Thyroid gland (tissue), 4 donors: ENCODE results near the gene ZFP36L1. TPM values are rescaled to one million over a fixed set of nuclear protein-coding genes. Genes with fewer than 3 reads are reported as not detected.

ENCODE experiments used
- DNase-seq, 2 donors: peaks; one replicate each; pipeline ENCODE4 v3.0.0-alpha.2; 2019
- H3K27ac ChIP-seq, 3 donors: fragments of 200-600 bp; sonication (generic); 1 replicate in 2 of 3; 2 replicates in 1 of 3; pipeline ENCODE4 v1.5.1; 2016 to 2019; ENCODE audit warnings: mild to moderate bottlenecking in 1 of 3, moderate library complexity in 1 of 3
- H3K27me3 ChIP-seq: fragments of 200-600 bp; sonication (generic); one replicate; pipeline ENCODE4 v1.5.1; 2019
- H3K36me3 ChIP-seq, 2 donors: fragments of 200-600 bp; sonication (generic); one replicate each; pipeline ENCODE4 v1.5.1; 2016 to 2019
- H3K4me1 ChIP-seq, 2 donors: fragments of 200-600 bp; sonication (generic); one replicate each; pipeline ENCODE4 v1.5.1; 2017 to 2019
- H3K4me3 ChIP-seq, 3 donors: fragments of 200-600 bp; sonication (generic); replicated peaks in 1 of 3; 1 replicate in 2 of 3; 2 replicates in 1 of 3; pipeline ENCODE4 v1.5.1; 2016; ENCODE audit warnings: mild to moderate bottlenecking in 1 of 3
- H3K9me3 ChIP-seq: fragments of 200-600 bp; sonication (generic); one replicate; pipeline ENCODE4 v1.5.1; 2017
- CTCF ChIP-seq, 6 experiments: fragments of 200-600 bp in 3 of 6; fragments of 450-650 bp in 3 of 6; sonication (generic) in 3 of 6; IDR thresholded peaks; one replicate each; pipeline ENCODE4 v1.5.1; 2016 to 2019; ENCODE audit warnings: antibody characterized with exemption in 6 of 6, mild to moderate bottlenecking in 2 of 6, inconsistent platforms in 1 of 6, moderate library complexity in 1 of 6
- POLR2A ChIP-seq, 2 donors: fragments of 450-650 bp; IDR thresholded peaks; one replicate each; pipeline ENCODE4 v1.6.1; 2017; ENCODE audit warnings: antibody characterized with exemption in 2 of 2, mild to moderate bottlenecking in 2 of 2, moderate library complexity in 1 of 2
- WGBS, 2 donors: methylation state at CpG; one replicate each; pipeline ENCODE4 v1.1.5; 2017; 5-methylcytosine and 5-hydroxymethylcytosine counted together
- intact Hi-C: fragments of 100-400 bp; cut with DNase I; formaldehyde crosslinking; loops from one replicate; pipeline ENCODE4 v1.15.1; 2023
- total RNA-seq, 4 donors: library from RNA; depleted of rRNA; stranded (reverse); fragments of >200 nt; gene quantifications; one replicate each; pipeline ENCODE4 v1.2.3, GENCODE V29; 2016

The ZFP36L1 gene
- total RNA-seq, 4 donors from 2014 or later = 96.9 to 274 (median 127) TPM

GRCh38 chr14:68824207-68824516, 31.3 kb upstream of the ZFP36L1 start:
- WGBS, 2 donors = 100% methylated on average over 1 of the region's 1 CpG
- H3K4me1 ChIP-seq = peaks cover 0 to 7% of the 10 kb centered on the region in 2 donors
- TF ChIP-seq POLR2A (IDR thresholded peaks at IDR 0.05) = no peak
- no peak for TF ChIP-seq CTCF (IDR thresholded peaks at IDR 0.05)
- no peaks in the 10 kb centered on the region for H3K27me3 ChIP-seq
- H3K4me3 ChIP-seq = no peak overlapping the region
- H3K36me3 ChIP-seq = no peaks in the 10 kb centered on the region
- H3K27ac ChIP-seq = no peak overlapping the region
- DNase-seq = no peak
- intact Hi-C loops = loop anchor here (10.0 kb wide), 1 partner anchor 989 kb away; no protein-coding TSS in a partner anchor
- H3K9me3 ChIP-seq = no peaks in the 10 kb centered on the region

- H3K36me3 ChIP-seq = no peaks in the 10 kb centered on the region
- H3K4me1 ChIP-seq = peaks cover 0 to 7% of the 10 kb centered on the region in 2 donors
- H3K27me3 ChIP-seq = no peaks in the 10 kb centered on the region
- intact Hi-C loops = loop anchor here (10.0 kb wide), 1 partner anchor 989 kb away; no protein-coding TSS in a partner anchor
- TF ChIP-seq POLR2A (IDR thresholded peaks at IDR 0.05) = no peak
- H3K4me3 ChIP-seq = no peak overlapping the region
- H3K27ac ChIP-seq = no peak overlapping the region
- no peaks in the 10 kb centered on the region for H3K9me3 ChIP-seq
- no peak for DNase-seq
- 94% methylated on average over 8 of the region's 8 CpGs for WGBS, 2 donors
Measured at GRCh38 chr14:68823434-68824206, 30.8 kb upstream of the ZFP36L1 start.

GRCh38 chr14:68822926-68823325, 30.1 kb upstream of the ZFP36L1 start:
- no peaks in the 10 kb centered on the region for H3K36me3 ChIP-seq
- no peaks in the 10 kb centered on the region for H3K9me3 ChIP-seq
- TF ChIP-seq POLR2A (IDR thresholded peaks at IDR 0.05) = no peak
- TF ChIP-seq CTCF (IDR thresholded peaks at IDR 0.05) = no peak
- H3K4me3 ChIP-seq = no peak overlapping the region
- 91 to 100% methylated on average over 1 to 4 of the region's 4 CpGs for WGBS, 2 donors
- H3K27ac ChIP-seq = no peak overlapping the region
- peaks cover 0 to 7% of the 10 kb centered on the region in 2 donors for H3K4me1 ChIP-seq
- intact Hi-C loops = loop anchor here (10.0 kb wide), 1 partner anchor 988 kb away; no protein-coding TSS in a partner anchor
- no peaks in the 10 kb centered on the region for H3K27me3 ChIP-seq
- DNase-seq = no peak

GRCh38 chr14:68822132-68822651, 29.3 kb upstream of the ZFP36L1 start:
- Histone ChIP-seq H3K4me3 (no peak overlapping the region), H3K36me3 (no peaks in the 10 kb centered on the region), H3K27me3 (no peaks in the 10 kb centered on the region), H3K4me1 (peaks cover 0 to 8% of the 10 kb centered on the region in 2 donors), H3K9me3 (no peaks in the 10 kb centered on the region), H3K27ac (no peak overlapping the region)
- intact Hi-C loops = loop anchor here (10.0 kb wide), 1 partner anchor 987 kb away; no protein-coding TSS in a partner anchor
- TF ChIP-seq CTCF (IDR thresholded peaks at IDR 0.05) (no peak), POLR2A (IDR thresholded peaks at IDR 0.05) (no peak)
- DNase-seq = no peak
- 86 to 97% methylated on average over 3 to 4 of the region's 4 CpGs for WGBS, 2 donors

- Histone ChIP-seq H3K27ac (no peak overlapping the region), H3K27me3 (no peaks in the 10 kb centered on the region), H3K9me3 (no peaks in the 10 kb centered on the region), H3K4me3 (no peak overlapping the region), H3K4me1 (peaks cover 4 to 15% of the 10 kb centered on the region in 2 donors), H3K36me3 (no peaks in the 10 kb centered on the region)
- no peak for TF ChIP-seq CTCF (IDR thresholded peaks at IDR 0.05)
- TF ChIP-seq POLR2A (IDR thresholded peaks at IDR 0.05) = no peak
- intact Hi-C loops = loop anchor here (10.0 kb wide), 1 partner anchor 986 kb away; no protein-coding TSS in a partner anchor
- WGBS, 2 donors = 94 to 100% methylated on average over 1 to 11 of the region's 18 CpGs
- DNase-seq = no peak
Measured at GRCh38 chr14:68820999-68821683, 28.3 kb upstream of the ZFP36L1 start.
